GM12873 (cell line): ENCODE measurements around the gene CAPNS2.

Experiments
- CTCF ChIP-seq: IDR thresholded peaks from 2 replicates; pipeline ENCODE4 v1.5.1; 2012; ENCODE audit warnings: low read depth, mild to moderate bottlenecking, moderate library complexity, low read length, control low read depth; ENCODE audit not compliant: insufficient read depth; ENCODE audit errors: missing control alignments

The CAPNS2 gene

GRCh38 chr16:55534756-55535155, 31.7 kb upstream of the CAPNS2 start:
- TF ChIP-seq CTCF = no peak

GRCh38 chr16:55539049-55539448, 27.4 kb upstream of the CAPNS2 start:
- TF ChIP-seq CTCF = no peak

GRCh38 chr16:55539488-55539887, 27.0 kb upstream of the CAPNS2 start:
- no peak for TF ChIP-seq CTCF

GRCh38 chr16:55540221-55540620, 26.3 kb upstream of the CAPNS2 start:
- TF ChIP-seq CTCF = no peak

- TF ChIP-seq CTCF = no peak
These were observed 23.9 kb upstream of the CAPNS2 start for GRCh38 chr16:55542459-55543082.

- TF ChIP-seq CTCF = no peak
These were observed 23.0 kb upstream of the CAPNS2 start for GRCh38 chr16:55543472-55543871.

GRCh38 chr16:55552621-55553020, 13.9 kb upstream of the CAPNS2 start:
- TF ChIP-seq CTCF = no peak
